Prostate gland (tissue), 2 donors: ENCODE measurements around the gene EIF4B.

Source experiments
- POLR2A ChIP-seq: fragments of 450-650 bp; IDR thresholded peaks from one replicate; pipeline ENCODE4 v1.6.1; 2016; ENCODE audit warnings: antibody characterized with exemption, mild to moderate bottlenecking
- POLR2AphosphoS5 ChIP-seq: sonication (generic); formaldehyde crosslinking; IDR thresholded peaks from one replicate; pipeline ENCODE4 v1.6.1; 2017; ENCODE audit warnings: antibody characterized with exemption
- TF ChIP-seq, protein P1 (sequence below), 4 experiments: fragments of 200-600 bp in 2 of 4; fragments of 450-650 bp in 2 of 4; sonication (generic) in 2 of 4; IDR thresholded peaks; 1 replicate in 3 of 4; 2 replicates in 1 of 4; pipeline ENCODE4 v1.5.1; 2016 to 2019; ENCODE audit warnings: antibody characterized with exemption in 4 of 4, mild to moderate bottlenecking in 2 of 4, moderate library complexity in 2 of 4

DNA sequence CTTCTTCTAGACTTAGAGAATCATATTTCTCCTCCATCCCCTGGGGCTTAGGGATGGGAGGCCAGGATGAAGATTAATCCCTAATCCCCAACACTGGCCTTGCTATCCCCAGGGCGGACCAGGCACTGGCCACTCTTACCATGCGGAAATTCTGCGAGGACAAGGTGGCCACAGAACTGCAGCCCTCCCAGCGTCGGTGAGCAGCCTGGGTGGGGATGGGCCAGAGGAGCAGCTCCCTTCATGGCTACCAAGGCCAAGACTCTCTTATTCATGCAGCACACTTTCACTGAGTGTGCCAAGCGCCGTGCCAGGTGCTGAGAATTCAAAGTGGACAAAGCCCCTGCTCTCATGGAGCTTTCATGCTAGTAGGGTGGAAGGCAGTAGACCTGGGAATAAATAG lies 50.6 kb downstream of the EIF4B start:
- TF ChIP-seq POLR2A (no peak), POLR2AphosphoS5 (no peak)
- TF ChIP-seq, protein P1, sequence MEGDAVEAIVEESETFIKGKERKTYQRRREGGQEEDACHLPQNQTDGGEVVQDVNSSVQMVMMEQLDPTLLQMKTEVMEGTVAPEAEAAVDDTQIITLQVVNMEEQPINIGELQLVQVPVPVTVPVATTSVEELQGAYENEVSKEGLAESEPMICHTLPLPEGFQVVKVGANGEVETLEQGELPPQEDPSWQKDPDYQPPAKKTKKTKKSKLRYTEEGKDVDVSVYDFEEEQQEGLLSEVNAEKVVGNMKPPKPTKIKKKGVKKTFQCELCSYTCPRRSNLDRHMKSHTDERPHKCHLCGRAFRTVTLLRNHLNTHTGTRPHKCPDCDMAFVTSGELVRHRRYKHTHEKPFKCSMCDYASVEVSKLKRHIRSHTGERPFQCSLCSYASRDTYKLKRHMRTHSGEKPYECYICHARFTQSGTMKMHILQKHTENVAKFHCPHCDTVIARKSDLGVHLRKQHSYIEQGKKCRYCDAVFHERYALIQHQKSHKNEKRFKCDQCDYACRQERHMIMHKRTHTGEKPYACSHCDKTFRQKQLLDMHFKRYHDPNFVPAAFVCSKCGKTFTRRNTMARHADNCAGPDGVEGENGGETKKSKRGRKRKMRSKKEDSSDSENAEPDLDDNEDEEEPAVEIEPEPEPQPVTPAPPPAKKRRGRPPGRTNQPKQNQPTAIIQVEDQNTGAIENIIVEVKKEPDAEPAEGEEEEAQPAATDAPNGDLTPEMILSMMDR (IDR thresholded peaks at IDR 0.05): no peak
